Natural killer cell (primary cell): ENCODE results near the gene CSPG4. TPM values are rescaled to one million over a fixed set of nuclear protein-coding genes. Genes with fewer than 3 reads are reported as not detected.
A peak's percentile ranks its signal among the peaks of the same experiment; 100 is the strongest.

Experiments
- ATAC-seq, 3 donors: fragments of 150-1000 bp in 2 of 3; fragments of 200-7000 bp in 1 of 3; cut with Tn5 transposase; 1 replicate in 1 of 3; 2 replicates in 2 of 3; pipeline ENCODE4 v1.10.0; 2021; ENCODE audit warnings: mild to moderate bottlenecking in 2 of 3, moderate library complexity in 2 of 3
- DNase-seq, 2 donors: peaks; one replicate each; pipeline versions ENCODE4 v3.0.0 to v3.0.0-alpha.2; 2013 to 2021; ENCODE audit warnings: mixed read lengths in 1 of 2
- H3K27ac ChIP-seq: one replicate; pipeline ENCODE4 v1.5.1; 2013; ENCODE audit warnings: mild to moderate bottlenecking, low read length
- H3K27me3 ChIP-seq: one replicate; pipeline ENCODE4 v1.6.1; 2013; ENCODE audit warnings: low read length; ENCODE audit not compliant: control insufficient read depth, insufficient read depth
- H3K36me3 ChIP-seq: one replicate; pipeline ENCODE4 v1.6.1; 2013; ENCODE audit warnings: low read length; ENCODE audit not compliant: control insufficient read depth, insufficient read depth
- H3K4me1 ChIP-seq: one replicate; pipeline ENCODE4 v1.6.1; 2013; ENCODE audit warnings: low read length; ENCODE audit not compliant: control insufficient read depth, insufficient read depth
- H3K4me3 ChIP-seq: one replicate; pipeline ENCODE4 v1.5.1; 2013; ENCODE audit warnings: low read length
- H3K9me3 ChIP-seq: one replicate; pipeline ENCODE4 v1.6.1; 2013; ENCODE audit warnings: low read length; ENCODE audit not compliant: control insufficient read depth, insufficient read depth
- H3K27ac Mint-ChIP-seq, 2 donors: one replicate each; pipeline ENCODE4 v1.8.0; 2022; ENCODE audit warnings: mild to moderate bottlenecking in 2 of 2, mixed read lengths in 2 of 2, moderate library complexity in 1 of 2
- H3K27me3 Mint-ChIP-seq, 2 donors: one replicate each; pipeline ENCODE4 v1.8.0; 2022; ENCODE audit warnings: low read depth in 2 of 2, mixed read lengths in 2 of 2
- H3K36me3 Mint-ChIP-seq: one replicate; pipeline ENCODE4 v1.8.0; 2022; ENCODE audit warnings: mixed read lengths
- H3K4me1 Mint-ChIP-seq, 2 donors: one replicate each; pipeline ENCODE4 v1.8.0; 2022; ENCODE audit warnings: mixed read lengths in 2 of 2
- H3K4me3 Mint-ChIP-seq: one replicate; pipeline ENCODE4 v1.8.0; 2022; ENCODE audit warnings: mild to moderate bottlenecking, moderate library complexity, mixed read lengths
- H3K9me3 Mint-ChIP-seq, 2 donors: one replicate each; pipeline ENCODE4 v1.8.0; 2022; ENCODE audit warnings: mixed read lengths in 2 of 2
- WGBS: methylation state at CpG from one replicate; pipeline ENCODE4 v1.1.7; 2013; ENCODE audit warnings: missing lambda C conversion rate; ENCODE audit not compliant: insufficient coverage; 5-methylcytosine and 5-hydroxymethylcytosine counted together
- intact Hi-C: fragments of 100-400 bp; cut with micrococcal nuclease; formaldehyde crosslinking; loops from one replicate; pipeline ENCODE4 v1.14.2; 2022
- total RNA-seq, 4 donors: library from RNA; stranded (reverse); fragments of 120-200 nt in 1 of 4; gene quantifications; one replicate each; pipeline versions ENCODE4 v1.2.3 to v1.2.4, GENCODE V29; 2013 to 2022
- TF ChIP-seq, protein P1 (sequence below): fragments of 200-600 bp; IDR thresholded peaks from one replicate; pipeline ENCODE4 v1.8.0; 2022; ENCODE audit warnings: antibody characterized with exemption

Gene CSPG4
- total RNA-seq, 3 donors from 2014 or later (not counting 1 experiment from before 2014, with no cell fraction given), result 0.05 to 0.09 (median 0.07) TPM

DNA sequence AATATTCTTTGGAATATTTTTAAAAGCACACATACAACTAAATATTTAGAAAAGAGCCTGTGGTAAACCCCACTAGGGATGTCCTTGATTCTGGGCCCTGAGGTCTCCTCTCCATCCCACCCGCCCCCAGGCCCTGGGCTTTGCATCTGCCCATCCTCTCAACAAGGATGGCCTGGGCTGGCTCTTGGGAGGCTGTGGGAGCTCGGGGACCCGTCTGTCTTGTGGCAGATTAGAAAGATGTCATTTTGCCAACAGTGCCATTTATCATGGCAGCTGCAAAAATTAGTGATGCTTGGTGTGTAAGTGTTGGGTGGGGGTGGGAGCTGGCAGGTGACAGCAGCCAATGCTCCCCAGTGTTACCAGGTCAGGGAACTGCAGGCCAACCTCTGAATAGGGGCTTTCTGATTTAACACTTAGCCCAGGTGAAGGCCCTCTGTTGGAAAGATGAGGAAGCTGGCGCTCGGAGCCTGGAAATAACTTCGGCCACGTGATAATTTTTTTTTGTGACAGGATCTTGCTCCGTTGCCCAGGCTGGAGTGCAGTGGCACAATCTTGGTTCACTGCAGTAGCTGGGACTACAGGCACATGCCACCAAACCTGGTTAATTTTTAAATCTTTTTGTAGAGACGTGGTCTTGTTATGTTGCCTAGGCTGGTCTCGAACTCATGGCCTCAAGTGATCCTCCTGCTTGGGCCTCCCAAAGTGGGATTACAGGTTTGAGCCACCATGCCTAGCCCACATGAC, 16.9 kb upstream of the CSPG4 start:
- H3K36me3 Mint-ChIP-seq, result no peaks in the 10 kb centered on the region
- H3K4me3 Mint-ChIP-seq, result no peak overlapping the region
- peaks cover 0 to 22% of the 10 kb centered on the region in 2 donors for H3K4me1 Mint-ChIP-seq
- H3K9me3 ChIP-seq, result no peaks in the 10 kb centered on the region
- DNase-seq, result no peak
- H3K27me3 Mint-ChIP-seq, result peaks cover 6 to 48% of the 10 kb centered on the region in 2 donors
- H3K27me3 ChIP-seq, result peaks cover 4% of the 10 kb centered on the region
- no peak overlapping the region for H3K4me3 ChIP-seq
- no peak for ATAC-seq
- H3K9me3 Mint-ChIP-seq, result no peaks in the 10 kb centered on the region
- peaks cover 9% of the 10 kb centered on the region for H3K4me1 ChIP-seq
- no peak overlapping the region for H3K27ac ChIP-seq
- intact Hi-C loops, result loop anchor here (5.0 to 10.0 kb wide), 2 partner anchors 195 to 423 kb away; no protein-coding TSS in a partner anchor
- TF ChIP-seq, protein P1, sequence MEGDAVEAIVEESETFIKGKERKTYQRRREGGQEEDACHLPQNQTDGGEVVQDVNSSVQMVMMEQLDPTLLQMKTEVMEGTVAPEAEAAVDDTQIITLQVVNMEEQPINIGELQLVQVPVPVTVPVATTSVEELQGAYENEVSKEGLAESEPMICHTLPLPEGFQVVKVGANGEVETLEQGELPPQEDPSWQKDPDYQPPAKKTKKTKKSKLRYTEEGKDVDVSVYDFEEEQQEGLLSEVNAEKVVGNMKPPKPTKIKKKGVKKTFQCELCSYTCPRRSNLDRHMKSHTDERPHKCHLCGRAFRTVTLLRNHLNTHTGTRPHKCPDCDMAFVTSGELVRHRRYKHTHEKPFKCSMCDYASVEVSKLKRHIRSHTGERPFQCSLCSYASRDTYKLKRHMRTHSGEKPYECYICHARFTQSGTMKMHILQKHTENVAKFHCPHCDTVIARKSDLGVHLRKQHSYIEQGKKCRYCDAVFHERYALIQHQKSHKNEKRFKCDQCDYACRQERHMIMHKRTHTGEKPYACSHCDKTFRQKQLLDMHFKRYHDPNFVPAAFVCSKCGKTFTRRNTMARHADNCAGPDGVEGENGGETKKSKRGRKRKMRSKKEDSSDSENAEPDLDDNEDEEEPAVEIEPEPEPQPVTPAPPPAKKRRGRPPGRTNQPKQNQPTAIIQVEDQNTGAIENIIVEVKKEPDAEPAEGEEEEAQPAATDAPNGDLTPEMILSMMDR, result no peak
- 79% methylated on average over 10 of the region's 10 CpGs for WGBS
- H3K27ac Mint-ChIP-seq, result no peak overlapping the region
- H3K36me3 ChIP-seq, result no peaks in the 10 kb centered on the region

DNA sequence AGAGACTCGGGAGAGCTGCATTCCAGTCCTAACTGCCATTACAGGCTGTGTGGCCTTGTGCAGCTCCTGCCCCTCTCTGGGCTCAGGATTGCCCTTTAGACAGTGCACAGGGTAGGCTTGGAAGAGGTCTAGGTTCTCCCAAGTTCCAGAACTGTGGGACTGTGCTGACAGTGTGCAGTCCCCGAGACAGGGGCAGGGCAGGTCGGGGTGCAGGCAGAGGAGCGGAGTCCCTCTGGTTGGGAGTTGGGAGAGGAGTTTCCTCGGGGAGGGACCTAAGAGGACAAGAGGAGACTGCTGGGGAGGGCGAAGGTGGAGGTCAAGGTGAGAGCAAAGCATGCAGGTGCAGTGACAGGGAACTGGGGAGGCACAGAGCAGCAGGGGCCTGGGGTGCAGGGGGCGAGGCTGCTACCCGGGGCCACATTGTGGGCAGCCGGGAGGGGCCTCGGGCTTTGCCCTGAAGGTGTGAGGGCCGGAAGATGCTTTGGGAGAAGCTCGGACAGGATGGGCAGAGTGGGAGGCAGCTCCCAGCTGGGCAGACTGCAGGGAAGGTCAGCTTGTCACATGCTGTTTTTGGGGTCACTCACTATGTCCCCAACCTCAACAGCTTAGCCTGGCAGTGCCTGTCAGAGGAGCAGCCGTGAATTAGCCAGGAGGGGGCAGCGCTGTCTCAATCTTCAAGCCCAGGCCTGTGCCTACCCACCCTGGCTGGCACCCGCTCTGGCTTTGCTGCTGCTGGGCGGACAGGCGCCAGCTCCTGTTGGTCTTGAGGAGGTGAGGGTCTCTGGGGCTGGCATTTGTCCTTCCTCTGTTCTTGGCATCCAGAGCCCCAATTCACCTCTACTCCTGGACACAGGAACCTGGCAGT, 15.4 kb upstream of the CSPG4 start:
- H3K27me3 ChIP-seq, result peaks cover 4% of the 10 kb centered on the region
- Mint-ChIP-seq H3K9me3 (no peaks in the 10 kb centered on the region), H3K4me3 (no peak overlapping the region), H3K27me3 (peaks cover 6 to 39% of the 10 kb centered on the region in 2 donors), H3K4me1 (peaks cover 0 to 18% of the 10 kb centered on the region in 2 donors), H3K36me3 (no peaks in the 10 kb centered on the region), H3K27ac (no peak overlapping the region)
- H3K9me3 ChIP-seq, result no peaks in the 10 kb centered on the region
- H3K4me3 ChIP-seq, result no peak overlapping the region
- TF ChIP-seq, protein P1, result peak; percentile 69
- H3K36me3 ChIP-seq, result no peaks in the 10 kb centered on the region
- intact Hi-C loops, result loop anchor here (1.0 to 10.0 kb wide), 4 partner anchors 74 to 424 kb away; no protein-coding TSS in a partner anchor
- DNase-seq (peak; percentile 65 to 85), ATAC-seq (peak; percentile 60 to 86 (median 81))
- no peak overlapping the region for H3K27ac ChIP-seq
- 54% methylated on average over 17 of the region's 17 CpGs for WGBS
- H3K4me1 ChIP-seq, result peaks cover 8% of the 10 kb centered on the region

DNA sequence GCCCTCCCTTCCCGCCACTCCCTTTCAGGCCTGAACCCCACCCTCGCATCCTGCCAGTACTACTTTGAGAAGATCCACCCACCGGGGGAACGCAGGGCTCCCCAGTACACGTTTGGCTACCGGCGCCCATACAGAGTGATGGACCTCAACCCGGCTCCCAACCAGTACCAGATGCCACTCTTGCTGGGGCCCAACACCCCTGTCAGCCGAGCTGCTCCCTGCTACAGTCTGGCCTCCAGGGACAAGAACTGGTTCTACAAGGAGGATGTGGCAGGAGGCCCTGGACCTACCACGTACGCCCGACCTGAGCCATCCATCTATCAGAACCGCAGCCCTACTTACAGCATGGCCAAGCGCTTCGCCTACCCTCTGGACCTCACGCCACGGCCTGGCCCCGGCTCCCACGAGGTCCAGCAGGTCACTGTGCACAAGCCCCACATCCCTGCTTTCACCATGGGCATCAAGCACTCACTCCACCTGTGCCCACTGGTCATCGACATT, 14.4 kb upstream of the CSPG4 start:
- no peaks in the 10 kb centered on the region for H3K27me3 ChIP-seq
- H3K27ac ChIP-seq, result no peak overlapping the region
- WGBS, result 83% methylated on average over 20 of the region's 20 CpGs
- TF ChIP-seq, protein P1, result no peak
- no peaks in the 10 kb centered on the region for H3K9me3 ChIP-seq
- Mint-ChIP-seq H3K4me1 (peaks cover 0 to 11% of the 10 kb centered on the region in 2 donors), H3K9me3 (no peaks in the 10 kb centered on the region), H3K27me3 (peaks cover 0 to 33% of the 10 kb centered on the region in 2 donors), H3K4me3 (no peak overlapping the region), H3K36me3 (no peaks in the 10 kb centered on the region), H3K27ac (no peak overlapping the region)
- no peaks in the 10 kb centered on the region for H3K36me3 ChIP-seq
- H3K4me3 ChIP-seq, result no peak overlapping the region
- intact Hi-C loops, result loop anchor here (5.0 to 10.0 kb wide), 2 partner anchors 198 to 425 kb away; no protein-coding TSS in a partner anchor
- ATAC-seq (no peak), DNase-seq (no peak)
- H3K4me1 ChIP-seq, result no peaks in the 10 kb centered on the region
